ENCODE results near the gene STAT6.
A peak's percentile ranks its signal among the peaks of the same experiment; 100 is the strongest.

Gene STAT6

DNA sequence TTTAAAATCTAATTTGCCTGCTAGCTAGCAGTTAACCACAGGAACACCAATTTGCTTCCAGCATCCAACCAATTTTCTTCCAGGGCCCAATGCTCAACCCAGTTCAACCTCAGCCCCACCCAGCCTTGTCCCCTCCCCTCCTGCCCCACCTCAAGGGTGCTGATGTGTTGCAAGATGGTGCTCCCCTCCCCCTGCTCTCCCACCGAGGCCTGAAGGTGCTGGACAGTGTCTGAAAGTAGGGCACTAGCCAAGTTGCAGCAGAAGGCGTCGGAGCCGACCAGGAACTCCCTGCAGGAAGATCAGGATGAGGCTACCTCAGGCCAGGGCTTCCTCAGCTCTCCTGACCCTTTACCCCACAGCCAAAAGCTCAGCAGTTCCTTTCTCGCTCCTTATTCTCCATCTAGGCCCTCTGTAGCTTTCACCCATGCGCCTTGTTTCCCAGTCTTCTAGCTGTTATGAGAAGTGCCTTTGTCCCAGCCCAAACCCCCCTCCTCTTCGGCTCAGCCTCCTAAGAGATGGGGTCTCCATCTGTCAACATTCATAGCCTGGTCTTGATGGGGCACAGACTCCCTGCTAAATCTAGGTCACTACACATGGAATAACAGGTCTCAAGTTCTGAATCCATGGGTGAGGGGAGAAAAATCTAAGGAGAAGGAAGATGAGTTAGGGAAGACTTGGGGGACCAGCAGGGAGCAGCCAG is 3.6 kb downstream of the STAT6 start:
- H3K4me3 ChIP-seq (ENCODE audit: control insufficient read depth, low read depth, low read length), result no peak overlapping the region
- TF ChIP-seq, protein P1, sequence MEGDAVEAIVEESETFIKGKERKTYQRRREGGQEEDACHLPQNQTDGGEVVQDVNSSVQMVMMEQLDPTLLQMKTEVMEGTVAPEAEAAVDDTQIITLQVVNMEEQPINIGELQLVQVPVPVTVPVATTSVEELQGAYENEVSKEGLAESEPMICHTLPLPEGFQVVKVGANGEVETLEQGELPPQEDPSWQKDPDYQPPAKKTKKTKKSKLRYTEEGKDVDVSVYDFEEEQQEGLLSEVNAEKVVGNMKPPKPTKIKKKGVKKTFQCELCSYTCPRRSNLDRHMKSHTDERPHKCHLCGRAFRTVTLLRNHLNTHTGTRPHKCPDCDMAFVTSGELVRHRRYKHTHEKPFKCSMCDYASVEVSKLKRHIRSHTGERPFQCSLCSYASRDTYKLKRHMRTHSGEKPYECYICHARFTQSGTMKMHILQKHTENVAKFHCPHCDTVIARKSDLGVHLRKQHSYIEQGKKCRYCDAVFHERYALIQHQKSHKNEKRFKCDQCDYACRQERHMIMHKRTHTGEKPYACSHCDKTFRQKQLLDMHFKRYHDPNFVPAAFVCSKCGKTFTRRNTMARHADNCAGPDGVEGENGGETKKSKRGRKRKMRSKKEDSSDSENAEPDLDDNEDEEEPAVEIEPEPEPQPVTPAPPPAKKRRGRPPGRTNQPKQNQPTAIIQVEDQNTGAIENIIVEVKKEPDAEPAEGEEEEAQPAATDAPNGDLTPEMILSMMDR (conservative IDR thresholded peaks at IDR 0.05; ENCODE audit: control insufficient read depth, insufficient read depth, low read depth, low read length), result no peak
- no peak for DNase-seq (ENCODE audit: low read depth)

GRCh38 chr12:57106021-57106708 is 5.0 kb downstream of the STAT6 start:
- DNase-seq (ENCODE audit: low read depth), result no peak
- TF ChIP-seq, protein P1 (conservative IDR thresholded peaks at IDR 0.05; ENCODE audit: control insufficient read depth, insufficient read depth, low read depth, low read length), result no peak
- H3K4me3 ChIP-seq (ENCODE audit: control insufficient read depth, low read depth, low read length), result no peak overlapping the region

DNA sequence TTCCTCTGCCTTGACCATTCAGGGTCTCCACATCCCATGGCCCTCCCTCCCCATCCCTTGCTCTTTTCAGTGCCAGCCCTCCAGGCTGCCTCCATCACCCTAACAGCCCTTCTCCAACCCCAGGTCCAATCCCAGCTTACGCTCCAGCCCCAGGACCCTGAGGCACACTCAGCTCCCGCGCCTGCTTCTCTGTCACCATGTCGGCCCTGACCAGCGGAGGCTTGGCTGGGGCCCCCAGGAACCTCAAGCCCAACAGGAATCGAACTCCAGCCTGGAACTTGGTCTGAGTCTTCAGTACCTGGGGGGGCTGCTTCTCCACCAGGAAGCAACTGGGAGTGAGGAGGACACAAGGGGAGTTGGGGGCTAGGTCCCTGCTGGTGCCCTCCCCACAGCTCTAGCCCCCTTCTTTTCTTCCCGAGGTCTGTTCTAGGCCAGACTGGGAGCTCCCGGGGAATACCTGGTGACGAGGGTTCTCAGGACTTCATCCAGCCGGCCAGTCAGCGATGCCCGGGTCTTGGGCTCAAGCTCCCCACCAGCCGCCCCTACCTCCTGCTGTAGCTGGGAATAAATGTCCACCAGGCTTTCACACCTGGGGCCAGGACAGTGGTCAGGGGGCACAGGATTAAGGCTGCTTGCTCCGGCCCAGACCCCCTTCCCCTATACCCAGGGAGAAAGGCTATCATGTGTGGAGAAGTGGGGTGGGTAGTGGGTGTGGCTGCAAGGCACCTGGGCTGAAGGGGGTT is 6.0 kb downstream of the STAT6 start:
- TF ChIP-seq, protein P1 (conservative IDR thresholded peaks at IDR 0.05; ENCODE audit: control insufficient read depth, insufficient read depth, low read depth, low read length), result no peak
- H3K4me3 ChIP-seq (ENCODE audit: control insufficient read depth, low read depth, low read length), result no peak overlapping the region
- no peak for DNase-seq (ENCODE audit: low read depth)

GRCh38 chr12:57104292-57104910 is 6.8 kb downstream of the STAT6 start:
- DNase-seq (ENCODE audit: low read depth), result no peak
- H3K4me3 ChIP-seq (ENCODE audit: control insufficient read depth, low read depth, low read length), result no peak overlapping the region
- TF ChIP-seq, protein P1 (conservative IDR thresholded peaks at IDR 0.05; ENCODE audit: control insufficient read depth, insufficient read depth, low read depth, low read length), result no peak

GRCh38 chr12:57103856-57104255 is 7.3 kb downstream of the STAT6 start:
- TF ChIP-seq, protein P1 (conservative IDR thresholded peaks at IDR 0.05; ENCODE audit: control insufficient read depth, insufficient read depth, low read depth, low read length), result no peak

DNA sequence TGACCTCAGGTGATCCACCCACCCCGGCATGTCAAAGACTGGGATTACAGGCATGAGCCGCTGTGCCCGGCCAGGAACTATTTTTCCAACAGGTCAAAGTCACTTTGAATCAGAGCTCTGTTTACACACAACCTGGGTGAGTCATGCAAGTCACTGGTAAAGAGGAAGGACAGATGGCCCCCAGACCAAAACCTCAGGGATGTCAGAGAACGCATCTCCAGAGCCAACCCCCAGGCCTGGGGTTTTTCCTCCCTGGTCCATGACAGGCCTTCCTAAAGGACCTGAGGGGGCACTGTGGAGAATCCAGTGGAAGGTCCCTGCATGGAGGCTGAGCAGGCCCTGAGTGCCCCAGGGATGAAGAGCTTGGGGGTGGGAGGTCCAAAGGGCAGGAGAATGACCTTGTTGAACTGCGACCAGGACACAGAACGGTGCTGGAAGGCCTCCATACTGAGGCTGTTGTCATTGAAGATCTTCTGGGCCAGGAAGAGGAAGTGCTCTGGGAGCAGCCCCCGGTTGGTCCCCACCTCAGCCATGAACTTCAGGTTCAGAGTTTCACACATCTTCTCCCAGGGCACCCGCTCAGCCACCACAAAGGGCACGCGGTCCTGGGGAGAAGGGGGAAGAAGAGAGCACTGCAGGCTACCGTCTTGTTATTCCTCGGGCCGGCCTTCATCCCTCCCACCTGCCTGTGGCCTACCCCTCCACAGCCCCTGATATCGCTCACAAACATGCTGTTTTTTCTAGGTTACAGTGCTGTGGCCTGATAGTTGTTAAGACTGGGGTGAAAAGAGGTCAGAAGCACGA is 9.1 kb downstream of the STAT6 start:
- TF ChIP-seq, protein P1 (conservative IDR thresholded peaks at IDR 0.05; ENCODE audit: control insufficient read depth, insufficient read depth, low read depth, low read length), result no peak
- H3K4me3 ChIP-seq (ENCODE audit: control insufficient read depth, low read depth, low read length), result no peak overlapping the region
- DNase-seq (ENCODE audit: low read depth), result peak; percentile 21

More at GRCh38 chr12:57103856-57104255, 7.3 kb downstream of the STAT6 start:
- no peak for DNase-seq (ENCODE audit: low read depth)
- no peak overlapping the region for H3K4me3 ChIP-seq (ENCODE audit: control insufficient read depth, low read depth, low read length)
